WTC11 (cell line): ENCODE data around the gene TBRG4. TPM values are rescaled to one million over a fixed set of nuclear protein-coding genes. Genes with fewer than 3 reads are reported as not detected.

ENCODE experiments used
- ATAC-seq: fragments of 200-7000 bp; cut with Tn5 transposase; 2 replicates; pipeline ENCODE4 v1.10.0; 2021; ENCODE audit warnings: mild to moderate bottlenecking, moderate library complexity
- CTCF ChIA-PET: fragments of 300-600 bp; sonication (Branson Sonifier 250); formaldehyde crosslinking; loops from one replicate; lab custom pipeline; 2021; ENCODE audit warnings: antibody characterized with exemption; lab: Charles Lee
- POLR2A ChIA-PET: fragments of 350-600 bp; sonication (Branson Sonifier 250); formaldehyde crosslinking; loops from one replicate; lab custom pipeline; 2021; ENCODE audit warnings: antibody characterized with exemption; lab: Charles Lee
- DNase-seq: peaks from one replicate; pipeline ENCODE4 v3.0.0; 2021; ENCODE audit warnings: low spot score
- H3K27ac Mint-ChIP-seq: 2 replicates; pipeline ENCODE4 v1.8.0; 2021; ENCODE audit warnings: mixed read lengths
- H3K27me3 Mint-ChIP-seq: 2 replicates; pipeline ENCODE4 v1.8.0; 2021; ENCODE audit warnings: low read depth, mild to moderate bottlenecking, moderate library complexity, mixed read lengths
- H3K36me3 Mint-ChIP-seq: 2 replicates; pipeline ENCODE4 v1.8.0; 2021; ENCODE audit warnings: mixed read lengths
- H3K4me1 Mint-ChIP-seq: 2 replicates; pipeline ENCODE4 v1.8.0; 2022; ENCODE audit warnings: mixed read lengths
- H3K4me3 Mint-ChIP-seq: 2 replicates; pipeline ENCODE4 v1.8.0; 2021; ENCODE audit warnings: mild to moderate bottlenecking, moderate library complexity, mixed read lengths
- H3K9me3 Mint-ChIP-seq: 2 replicates; pipeline ENCODE4 v1.8.0; 2021; ENCODE audit warnings: mixed read lengths
- CREB1 ChIP-seq: sonication (generic); formaldehyde crosslinking; IDR thresholded peaks from 2 replicates; pipeline ENCODE4 v1.8.0; 2023; ENCODE audit warnings: mild to moderate bottlenecking, missing genetic modification reagents
- E2F5 ChIP-seq: sonication (generic); formaldehyde crosslinking; IDR thresholded peaks from 2 replicates; pipeline ENCODE4 v1.8.1; 2022; ENCODE audit warnings: mild to moderate bottlenecking, moderate library complexity, missing genetic modification reagents
- FOXJ3 ChIP-seq: sonication (generic); formaldehyde crosslinking; IDR thresholded peaks from 2 replicates; pipeline ENCODE4 v1.9.0; 2021; ENCODE audit warnings: missing genetic modification reagents, mild to moderate bottlenecking, borderline replicate concordance
- KAT7 ChIP-seq: sonication (generic); formaldehyde crosslinking; IDR thresholded peaks from 2 replicates; pipeline ENCODE4 v1.8.1; 2023; ENCODE audit warnings: missing genetic modification reagents, mild to moderate bottlenecking, borderline replicate concordance
- NR2C2 ChIP-seq: sonication (generic); formaldehyde crosslinking; IDR thresholded peaks from 2 replicates; pipeline ENCODE4 v1.8.0; 2022; ENCODE audit warnings: mild to moderate bottlenecking, missing genetic modification reagents
- PRDM15 ChIP-seq: sonication (generic); formaldehyde crosslinking; IDR thresholded peaks from 2 replicates; pipeline ENCODE4 v1.8.0; 2022; ENCODE audit warnings: missing genetic modification reagents
- STAT6 ChIP-seq: sonication (generic); formaldehyde crosslinking; conservative IDR thresholded peaks from 2 replicates; pipeline ENCODE4 v1.8.1; 2023; ENCODE audit warnings: mild to moderate bottlenecking, low read depth, missing genetic modification reagents, moderate library complexity
- TEAD1 ChIP-seq: sonication (generic); formaldehyde crosslinking; IDR thresholded peaks from 2 replicates; pipeline ENCODE4 v1.8.0; 2022; ENCODE audit warnings: mild to moderate bottlenecking, missing genetic modification reagents
- ZNF219 ChIP-seq: sonication (generic); formaldehyde crosslinking; IDR thresholded peaks from 2 replicates; pipeline ENCODE4 v1.8.0; 2023; ENCODE audit warnings: missing genetic modification reagents, mild to moderate bottlenecking, borderline replicate concordance
- ZNF232 ChIP-seq: sonication (generic); formaldehyde crosslinking; IDR thresholded peaks from 2 replicates; pipeline ENCODE4 v1.8.0; 2022; ENCODE audit warnings: mild to moderate bottlenecking, missing genetic modification reagents
- ZNF416 ChIP-seq: fragments of 250-450 bp; sonication (Bioruptor Pico); IDR thresholded peaks from 2 replicates; pipeline ENCODE4 v1.9.0; 2021; ENCODE audit warnings: mild to moderate bottlenecking, inconsistent platforms
- total RNA-seq: library from RNA; stranded (reverse); gene quantifications from 3 replicates; pipeline ENCODE4 v1.2.3, GENCODE V29; 2021
- TF ChIP-seq, protein P1 (sequence below): sonication (generic); formaldehyde crosslinking; IDR thresholded peaks from 2 replicates; pipeline ENCODE4 v1.8.1; 2023; ENCODE audit warnings: mild to moderate bottlenecking, missing genetic modification reagents
- TF ChIP-seq, protein P2 (sequence below): sonication (generic); formaldehyde crosslinking; IDR thresholded peaks from 2 replicates; pipeline ENCODE4 v1.8.1; 2022; ENCODE audit warnings: low read depth, mild to moderate bottlenecking, moderate library complexity, missing genetic modification reagents, borderline replicate concordance

The TBRG4 gene
- total RNA-seq, 1 experiment from 2014 or later = 167 TPM

DNA sequence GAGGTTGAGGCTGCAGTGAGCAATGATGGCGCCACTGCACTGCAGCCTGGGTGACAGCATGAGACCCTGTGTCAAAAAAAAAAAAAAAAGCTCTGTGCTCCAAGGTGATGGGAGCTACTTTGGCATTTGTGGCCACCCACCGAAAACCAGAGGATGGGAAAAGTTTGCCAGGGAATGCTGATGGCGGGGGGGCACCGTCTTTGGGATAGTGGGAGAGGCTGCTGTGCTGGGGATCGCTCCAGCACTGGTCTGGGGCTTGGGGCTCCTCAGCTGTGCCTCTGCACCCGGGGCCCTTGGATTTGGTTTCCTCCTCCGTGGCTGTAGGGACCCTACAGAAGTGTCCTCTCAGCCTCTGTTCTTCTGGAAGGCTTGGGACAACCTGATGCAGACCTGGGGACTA lies 34.4 kb upstream of the TBRG4 start:
- H3K27me3 Mint-ChIP-seq = no peaks in the 10 kb centered on the region; the same call in 1 of the 2 replicates
- no peak overlapping the region for H3K27ac Mint-ChIP-seq
- H3K9me3 Mint-ChIP-seq = no peaks in the 10 kb centered on the region
- DNase-seq = no peak
- no peaks in the 10 kb centered on the region for H3K36me3 Mint-ChIP-seq
- H3K4me3 Mint-ChIP-seq = no peak overlapping the region
- POLR2A ChIA-PET = no interaction called here
- ATAC-seq = no peak
- no peaks in the 10 kb centered on the region for H3K4me1 Mint-ChIP-seq
- TF ChIP-seq ZNF219 (CRISPR knock-in tag) (no peak), PRDM15 (CRISPR knock-in tag) (no peak), CREB1 (no peak)
- TF ChIP-seq, all 79 proteins: peak for 0
- CTCF ChIA-PET = interaction anchor here (2.6 kb wide), 1 partner anchor 10 kb away, joined by 11 read pairs; no protein-coding TSS in a partner anchor

- no peak for DNase-seq
- Mint-ChIP-seq H3K9me3 (no peaks in the 10 kb centered on the region), H3K4me3 (no peak overlapping the region), H3K4me1 (no peaks in the 10 kb centered on the region)
- no peak for ATAC-seq
- CTCF ChIA-PET = interaction anchor here (1.6 kb wide), 1 partner anchor 169 kb away, joined by 4 read pairs; no protein-coding TSS in a partner anchor
- TF ChIP-seq NR2C2 (no peak), FOXJ3 (no peak), ZNF416 (CRISPR knock-in tag) (no peak), ZNF232 (CRISPR knock-in tag) (no peak), KAT7 (no peak), E2F5 (CRISPR knock-in tag) (no peak), PRDM15 (CRISPR knock-in tag) (no peak), STAT6 (CRISPR knock-in tag) (no peak), TEAD1 (CRISPR knock-in tag) (no peak)
- TF ChIP-seq, protein P1, sequence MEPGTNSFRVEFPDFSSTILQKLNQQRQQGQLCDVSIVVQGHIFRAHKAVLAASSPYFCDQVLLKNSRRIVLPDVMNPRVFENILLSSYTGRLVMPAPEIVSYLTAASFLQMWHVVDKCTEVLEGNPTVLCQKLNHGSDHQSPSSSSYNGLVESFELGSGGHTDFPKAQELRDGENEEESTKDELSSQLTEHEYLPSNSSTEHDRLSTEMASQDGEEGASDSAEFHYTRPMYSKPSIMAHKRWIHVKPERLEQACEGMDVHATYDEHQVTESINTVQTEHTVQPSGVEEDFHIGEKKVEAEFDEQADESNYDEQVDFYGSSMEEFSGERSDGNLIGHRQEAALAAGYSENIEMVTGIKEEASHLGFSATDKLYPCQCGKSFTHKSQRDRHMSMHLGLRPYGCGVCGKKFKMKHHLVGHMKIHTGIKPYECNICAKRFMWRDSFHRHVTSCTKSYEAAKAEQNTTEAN (CRISPR knock-in tag) = no peak
- TF ChIP-seq, protein P2, sequence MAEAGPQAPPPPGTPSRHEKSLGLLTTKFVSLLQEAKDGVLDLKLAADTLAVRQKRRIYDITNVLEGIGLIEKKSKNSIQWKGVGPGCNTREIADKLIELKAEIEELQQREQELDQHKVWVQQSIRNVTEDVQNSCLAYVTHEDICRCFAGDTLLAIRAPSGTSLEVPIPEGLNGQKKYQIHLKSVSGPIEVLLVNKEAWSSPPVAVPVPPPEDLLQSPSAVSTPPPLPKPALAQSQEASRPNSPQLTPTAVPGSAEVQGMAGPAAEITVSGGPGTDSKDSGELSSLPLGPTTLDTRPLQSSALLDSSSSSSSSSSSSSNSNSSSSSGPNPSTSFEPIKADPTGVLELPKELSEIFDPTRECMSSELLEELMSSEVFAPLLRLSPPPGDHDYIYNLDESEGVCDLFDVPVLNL (CRISPR knock-in tag) = no peak
- TF ChIP-seq, all 79 proteins: peak for 0
- H3K27ac Mint-ChIP-seq = no peak overlapping the region
- POLR2A ChIA-PET = no interaction called here
- H3K27me3 Mint-ChIP-seq = no peaks in the 10 kb centered on the region; the same call in 1 of the 2 replicates
- H3K36me3 Mint-ChIP-seq = no peaks in the 10 kb centered on the region
Observed at GRCh38 chr7:45143616-45144015, 32.1 kb upstream of the TBRG4 start.
